ENCODE results near the gene RNU1-3.

RNU1-3 gene

GRCh38 chr1:16617778-16618580, 48.8 kb downstream of the RNU1-3 start:
- no peak for DNase-seq (ENCODE audit: low read depth)

- DNase-seq (ENCODE audit: low read depth), result no peak
These were observed 49.6 kb downstream of the RNU1-3 start for GRCh38 chr1:16617114-16617631.

All from stimulated activated CD8-positive, alpha-beta memory T cell treated with anti-CD3 and anti-CD28 coated beads, Interleukin-12 subunit alpha, Interleukin-12 subunit beta, amount 100 ng/mL, for 1 hour (primary cell).